ENCODE measurements around the gene CPN1. TPM values are rescaled to one million over a fixed set of nuclear protein-coding genes. Genes with fewer than 3 reads are reported as not detected.

CPN1 gene
- total RNA-seq, 1 donor from 2014 or later: not detected

- no peak for TF ChIP-seq CTCF (IDR thresholded peaks at IDR 0.05)
- Histone ChIP-seq H3K4me1 (peaks cover 23% of the 10 kb centered on the region), H3K27me3 (ENCODE audit: low read depth) (no peaks in the 10 kb centered on the region), H3K36me3 (no peaks in the 10 kb centered on the region), H3K9me3 (no peaks in the 10 kb centered on the region), H3K4me3 (no peak overlapping the region), H3K27ac (no peak overlapping the region)
- ATAC-seq: no peak
- intact Hi-C loops (cut with DNase I): no loop called here
- no peak for DNase-seq
These were observed 81.5 kb downstream of the CPN1 start for GRCh38 chr10:100000109-100000644.

- no peaks in the 10 kb centered on the region for H3K27me3 ChIP-seq (ENCODE audit: low read depth)
- no peaks in the 10 kb centered on the region for H3K9me3 ChIP-seq
- peaks cover 26% of the 10 kb centered on the region for H3K4me1 ChIP-seq
- ATAC-seq (no peak), DNase-seq (no peak)
- no peak for TF ChIP-seq CTCF (IDR thresholded peaks at IDR 0.05)
- no peak overlapping the region for H3K27ac ChIP-seq
- intact Hi-C loops (cut with DNase I): no loop called here
- no peak overlapping the region for H3K4me3 ChIP-seq
- no peaks in the 10 kb centered on the region for H3K36me3 ChIP-seq
These were observed 82.2 kb downstream of the CPN1 start for GRCh38 chr10:99999319-100000108.

- H3K27me3 ChIP-seq (ENCODE audit: low read depth): no peaks in the 10 kb centered on the region
- TF ChIP-seq CTCF (IDR thresholded peaks at IDR 0.05): no peak
- no peak overlapping the region for H3K27ac ChIP-seq
- ATAC-seq: no peak
- no peaks in the 10 kb centered on the region for H3K36me3 ChIP-seq
- no peak for DNase-seq
- H3K4me1 ChIP-seq: peaks cover 32% of the 10 kb centered on the region
- intact Hi-C loops (cut with DNase I): no loop called here
- H3K9me3 ChIP-seq: no peaks in the 10 kb centered on the region
- H3K4me3 ChIP-seq: no peak overlapping the region
These were observed 82.8 kb downstream of the CPN1 start for GRCh38 chr10:99998889-99999288.

GRCh38 chr10:99996671-99997648, 84.7 kb downstream of the CPN1 start:
- DNase-seq: no peak
- no peak for TF ChIP-seq CTCF (IDR thresholded peaks at IDR 0.05)
- no peaks in the 10 kb centered on the region for H3K36me3 ChIP-seq
- H3K27me3 ChIP-seq (ENCODE audit: low read depth): no peaks in the 10 kb centered on the region
- ATAC-seq: no peak
- H3K9me3 ChIP-seq: no peaks in the 10 kb centered on the region
- H3K27ac ChIP-seq: no peak overlapping the region
- no peak overlapping the region for H3K4me3 ChIP-seq
- intact Hi-C loops (cut with DNase I): no loop called here
- H3K4me1 ChIP-seq: peaks cover 35% of the 10 kb centered on the region

- H3K27ac ChIP-seq: no peak overlapping the region
- intact Hi-C loops (cut with DNase I): no loop called here
These were observed 86.0 kb downstream of the CPN1 start for GRCh38 chr10:99995713-99996112.

More at GRCh38 chr10:99995713-99996112, 86.0 kb downstream of the CPN1 start:
- ATAC-seq: no peak
- no peak for TF ChIP-seq CTCF (IDR thresholded peaks at IDR 0.05)
- Histone ChIP-seq H3K36me3 (no peaks in the 10 kb centered on the region), H3K9me3 (no peaks in the 10 kb centered on the region), H3K27me3 (ENCODE audit: low read depth) (no peaks in the 10 kb centered on the region), H3K4me1 (peaks cover 35% of the 10 kb centered on the region), H3K4me3 (no peak overlapping the region)
- DNase-seq: no peak

All from lower lobe of right lung (tissue), 2 donors.